ENCODE results near the gene AGBL3.
A peak's percentile ranks its signal among the peaks of the same experiment; 100 is the strongest.
"Not testable (repeated sequence)": the region's sequence is repeated elsewhere in the genome, so short reads cannot be mapped to it uniquely, and the experiment has no call there.

Gene AGBL3

DNA sequence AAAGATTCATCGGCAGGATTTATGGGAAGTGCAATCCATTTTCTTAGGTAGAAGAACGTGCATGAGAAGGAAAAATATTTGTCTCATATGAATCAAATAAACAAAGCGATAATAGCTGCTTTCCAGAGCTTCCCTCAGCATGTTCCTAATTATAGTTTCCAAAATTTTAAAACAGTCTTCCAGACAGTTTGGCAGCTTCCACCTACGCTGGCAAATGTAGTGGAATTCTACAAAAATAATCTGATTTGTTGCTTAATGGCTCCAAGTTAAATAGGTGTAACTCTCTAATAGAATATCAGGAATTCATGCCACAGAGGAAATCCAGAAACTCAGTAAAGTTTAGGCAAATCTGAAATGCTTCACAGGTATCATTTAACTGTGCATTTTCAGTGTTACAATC, 23.3 kb upstream of the AGBL3 start:
- DNase-seq (no peak), ATAC-seq (no peak)

DNA sequence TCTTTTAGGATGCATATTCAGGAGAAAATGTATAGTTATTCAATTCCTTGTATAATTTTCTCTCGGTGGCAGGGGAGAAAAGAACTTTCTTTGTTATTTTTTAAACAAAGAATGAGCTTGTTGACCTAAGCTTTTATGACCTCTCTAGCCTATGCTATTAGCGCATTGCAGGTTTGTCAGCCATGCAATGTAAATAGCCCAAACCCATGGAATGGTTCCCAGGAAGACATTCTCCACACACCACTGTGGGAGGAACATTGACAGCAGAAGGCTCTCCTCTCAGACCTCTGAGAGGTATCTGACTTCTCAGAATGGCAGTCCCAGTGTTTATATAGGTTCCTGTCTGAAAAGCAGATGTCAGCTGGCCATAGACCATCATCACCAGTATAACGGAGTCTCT, 19.6 kb upstream of the AGBL3 start:
- DNase-seq (no peak), ATAC-seq (no peak)

DNA sequence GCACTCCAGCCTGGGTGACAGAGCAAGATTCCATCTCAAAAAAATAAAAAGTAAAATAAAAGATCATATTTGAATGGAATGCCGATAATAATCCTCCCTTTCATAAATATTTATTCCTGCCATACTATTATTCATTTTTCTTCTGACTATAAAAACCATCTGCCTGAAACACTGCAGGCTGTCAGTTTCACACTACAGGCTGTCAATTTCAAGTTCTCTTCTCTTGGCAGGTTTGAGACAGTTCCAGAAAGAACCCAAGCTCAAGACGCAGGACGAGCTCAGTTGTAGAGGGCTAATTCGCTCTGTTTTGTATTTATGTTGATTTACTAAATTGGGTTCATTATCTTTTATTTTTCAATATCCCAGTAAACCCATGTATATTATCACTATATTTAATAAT, 18.2 kb upstream of the AGBL3 start:
- no peak for DNase-seq
- no peak for ATAC-seq

DNA sequence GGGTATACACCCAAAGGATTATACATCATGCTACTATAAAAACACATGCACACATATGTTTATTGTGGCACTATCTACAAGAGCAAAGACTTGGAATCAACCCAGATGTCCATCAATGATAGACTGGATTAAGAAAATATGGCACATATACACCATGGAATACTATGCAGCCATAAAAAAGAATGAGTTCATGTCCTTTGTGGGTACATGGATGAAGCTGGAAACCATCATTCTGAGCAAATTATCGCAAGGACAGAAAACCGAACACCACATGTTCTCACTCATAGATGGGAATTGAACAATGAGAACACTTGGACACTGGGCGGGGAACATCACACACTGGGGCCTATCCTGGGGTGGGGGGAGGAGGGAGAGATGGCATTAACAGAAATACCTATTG, 4.7 kb upstream of the AGBL3 start:
- DNase-seq: not testable (repeated sequence)

DNA sequence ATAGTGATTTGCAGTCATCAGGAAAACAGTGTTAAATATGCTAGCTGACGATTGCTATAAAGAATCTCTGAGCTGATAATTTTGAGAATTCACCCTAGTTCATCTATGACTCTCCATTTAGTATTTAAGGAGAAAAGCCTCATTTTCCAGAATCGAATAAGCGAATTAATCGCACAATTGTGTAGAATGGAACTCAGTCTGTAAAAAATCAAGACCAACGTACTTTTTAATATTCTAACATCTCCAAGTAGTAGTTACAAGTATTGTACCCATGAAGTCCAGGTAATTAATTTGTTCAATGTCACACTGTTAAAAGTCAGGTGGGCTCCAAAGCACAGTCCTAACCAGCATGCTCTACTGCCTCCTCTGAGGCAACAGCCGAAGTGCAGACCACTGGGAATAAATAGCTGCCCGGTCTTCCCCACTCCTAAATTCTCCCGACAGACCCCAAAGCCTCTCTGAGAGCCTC, 380 bp upstream of the AGBL3 start:
- ATAC-seq: peak; percentile 52

More for the DNA sequence above, 4.7 kb upstream of the AGBL3 start:
- not testable (repeated sequence) for ATAC-seq

DNA sequence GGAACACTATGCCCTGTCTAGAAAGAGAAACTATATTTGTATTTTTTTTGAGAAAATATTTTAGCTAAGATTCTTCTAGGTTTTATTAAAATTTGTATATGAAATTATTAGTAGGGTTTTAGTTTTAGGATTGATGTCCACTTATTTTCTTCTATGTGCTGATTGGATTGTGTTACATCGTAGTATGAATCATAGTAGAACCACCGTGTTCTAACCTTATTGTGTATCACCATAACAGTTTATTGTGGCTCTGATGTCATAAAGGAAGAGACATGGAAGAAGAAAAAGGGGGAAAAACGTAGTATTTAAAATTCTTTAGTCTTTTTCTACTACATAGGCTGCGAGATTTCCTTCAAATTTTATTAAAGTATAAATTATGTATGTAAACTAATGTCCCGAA, 1.9 kb downstream of the AGBL3 start:
- no peak for DNase-seq
- no peak for ATAC-seq

More for the DNA sequence above, 380 bp upstream of the AGBL3 start:
- no peak for DNase-seq

DNA sequence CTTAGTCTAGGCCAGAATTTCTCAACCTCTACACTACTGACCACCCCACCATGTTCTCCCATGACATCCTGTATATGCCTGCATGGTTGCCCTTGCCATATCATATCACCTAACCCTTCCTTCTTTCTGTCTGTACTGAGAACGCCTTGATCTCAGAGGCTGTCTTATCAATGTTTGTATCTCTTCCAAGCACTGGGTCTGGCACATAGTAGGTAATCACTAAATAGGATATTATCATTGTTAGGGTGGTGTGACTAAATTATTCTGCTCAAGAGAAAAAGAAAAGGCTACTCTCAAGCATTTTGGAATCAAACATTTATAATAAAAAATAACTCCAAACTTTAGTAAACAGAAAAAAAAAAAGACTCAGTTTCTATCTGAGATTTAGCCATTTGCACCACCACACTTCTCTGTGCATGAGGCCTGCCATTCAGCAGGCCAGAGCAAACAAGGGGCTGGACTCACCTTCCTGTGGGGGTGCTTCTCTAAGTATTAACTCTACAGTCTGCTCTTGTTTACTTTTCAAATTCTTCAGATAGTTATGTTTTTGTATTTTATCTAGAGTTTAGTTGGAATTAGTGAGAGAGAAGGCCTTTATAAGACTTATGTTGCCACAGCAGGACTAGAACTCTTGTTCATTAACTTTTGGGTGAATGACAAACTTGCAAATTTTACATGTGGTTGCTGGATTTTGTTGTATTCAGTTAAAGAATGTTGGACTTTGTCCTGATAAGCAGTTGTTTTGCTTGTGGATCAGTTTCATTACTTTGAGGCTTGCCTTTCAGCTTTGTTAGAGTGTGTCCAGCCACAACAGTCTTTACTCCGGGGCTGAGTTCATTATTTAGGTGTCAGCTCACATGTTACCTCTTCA, 5.4 kb downstream of the AGBL3 start:
- DNase-seq: no peak
- ATAC-seq: no peak

DNA sequence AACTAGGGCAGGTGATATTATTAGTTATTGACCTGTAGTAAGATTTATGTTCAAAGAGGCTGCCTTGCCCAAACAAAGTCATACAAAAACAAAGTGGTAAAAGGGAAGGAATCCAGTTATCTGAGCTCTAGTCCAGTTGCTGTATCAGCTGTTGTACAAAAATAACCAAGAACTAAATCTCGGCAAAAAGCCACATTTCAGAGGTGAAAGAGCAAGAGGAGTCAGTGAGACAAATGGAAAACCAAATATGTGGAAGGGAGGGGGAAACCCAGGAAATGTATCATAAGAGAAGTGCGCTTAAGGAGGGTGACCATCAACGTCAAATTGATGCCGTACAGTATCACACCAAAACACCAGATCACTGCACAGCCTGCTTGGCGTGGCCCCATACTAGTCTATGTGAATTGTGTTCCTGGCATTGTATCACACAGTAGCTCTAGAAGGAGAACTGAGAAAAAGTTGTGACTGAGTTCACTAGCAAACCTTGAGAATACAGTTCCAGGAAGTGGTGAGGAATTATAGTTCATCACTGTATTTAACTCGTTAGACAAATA, 6.4 kb downstream of the AGBL3 start:
- peak; percentile 40 for DNase-seq
- peak; percentile 92 for ATAC-seq

DNA sequence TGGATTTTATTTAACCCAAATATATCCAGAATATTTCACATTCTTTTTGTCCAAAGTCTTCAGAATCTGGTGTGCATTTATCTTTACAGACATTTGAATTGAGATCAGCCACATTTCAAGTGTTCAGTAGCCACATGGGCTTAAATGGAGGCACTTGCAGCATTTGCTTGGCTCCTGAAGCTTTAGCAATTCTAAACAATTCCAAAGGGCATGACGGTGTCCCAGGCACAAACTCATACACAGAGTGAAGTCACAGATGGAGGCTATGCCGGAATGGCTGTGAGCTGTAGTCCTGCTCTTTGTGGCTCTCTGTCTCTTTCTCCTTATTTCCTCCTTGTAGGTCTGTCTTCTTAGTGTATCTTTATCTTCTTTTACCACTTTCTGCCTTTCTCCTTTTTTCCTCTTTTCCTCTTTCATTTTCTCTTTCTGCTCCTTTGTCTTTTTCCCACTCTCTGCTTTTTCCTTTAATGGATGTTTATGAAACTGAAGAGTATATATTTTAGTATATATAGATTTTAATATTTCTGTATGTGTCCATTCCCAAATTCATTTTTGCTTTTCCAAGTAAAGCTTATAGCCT, 7.7 kb downstream of the AGBL3 start:
- no peak for DNase-seq
- ATAC-seq: no peak

DNA sequence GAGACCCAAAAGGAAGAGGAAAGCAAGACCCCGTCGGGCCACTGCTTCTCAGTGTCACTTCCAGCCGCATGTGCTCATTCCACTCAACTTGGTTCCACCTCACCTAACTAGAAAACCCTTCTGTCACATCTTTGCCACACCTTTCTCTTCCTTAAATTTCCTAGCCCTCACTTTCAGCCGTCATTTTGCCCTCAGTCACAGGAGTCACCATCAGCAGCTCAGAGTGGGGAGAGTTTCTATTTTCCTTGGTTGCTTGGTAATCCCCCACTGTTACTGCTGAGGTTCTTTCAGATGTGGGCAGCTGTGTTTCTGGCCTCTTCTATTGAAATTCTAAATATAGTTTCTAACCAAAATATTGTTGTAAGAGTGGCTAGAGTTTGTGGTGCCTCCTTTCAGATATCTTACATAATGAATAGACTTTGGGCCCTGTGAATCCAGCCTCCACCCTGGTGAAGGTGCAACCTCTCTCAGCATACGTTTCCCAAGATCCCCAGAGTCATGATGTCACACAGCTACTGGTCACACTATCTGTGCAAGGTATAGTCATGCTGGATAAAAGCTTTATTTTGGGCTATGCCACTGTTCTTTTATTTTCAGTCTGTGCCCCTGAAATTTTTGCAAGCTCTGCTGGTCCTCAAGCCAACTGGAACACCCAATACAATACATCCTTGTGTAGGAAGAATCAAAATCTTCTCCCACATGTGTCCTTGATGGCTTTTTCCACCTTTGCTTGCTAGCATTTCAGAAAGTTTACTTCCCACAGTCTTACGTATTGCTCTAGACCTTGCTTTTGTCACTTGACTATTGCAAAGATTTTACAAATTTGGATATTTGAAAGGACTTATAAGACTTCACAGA, 9.2 kb downstream of the AGBL3 start:
- peak; percentile 57 for ATAC-seq
- DNase-seq: peak; percentile 14

DNA sequence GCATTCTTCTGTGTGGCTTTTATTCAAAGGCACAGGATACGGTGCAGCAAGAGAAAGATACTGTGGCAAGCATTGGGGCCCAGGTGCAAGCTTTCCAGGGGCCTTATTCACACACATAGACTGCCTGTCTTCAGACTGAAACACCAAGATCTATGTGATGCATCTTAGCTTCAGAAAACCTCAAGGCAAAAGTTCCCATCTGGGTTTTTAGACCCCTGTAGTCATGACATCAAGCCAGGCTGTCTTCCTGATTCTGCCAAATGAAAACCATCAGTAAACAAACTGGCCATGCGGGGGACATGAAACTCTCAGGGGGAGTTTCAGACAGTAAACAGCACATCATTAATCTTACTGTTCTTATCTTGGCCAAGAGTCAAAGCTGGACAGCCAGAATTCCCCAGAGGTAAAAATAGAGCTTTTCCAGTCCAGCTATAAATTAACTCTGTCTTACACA, 9.8 kb downstream of the AGBL3 start:
- ATAC-seq (peak; percentile 41), DNase-seq (no peak)

DNA sequence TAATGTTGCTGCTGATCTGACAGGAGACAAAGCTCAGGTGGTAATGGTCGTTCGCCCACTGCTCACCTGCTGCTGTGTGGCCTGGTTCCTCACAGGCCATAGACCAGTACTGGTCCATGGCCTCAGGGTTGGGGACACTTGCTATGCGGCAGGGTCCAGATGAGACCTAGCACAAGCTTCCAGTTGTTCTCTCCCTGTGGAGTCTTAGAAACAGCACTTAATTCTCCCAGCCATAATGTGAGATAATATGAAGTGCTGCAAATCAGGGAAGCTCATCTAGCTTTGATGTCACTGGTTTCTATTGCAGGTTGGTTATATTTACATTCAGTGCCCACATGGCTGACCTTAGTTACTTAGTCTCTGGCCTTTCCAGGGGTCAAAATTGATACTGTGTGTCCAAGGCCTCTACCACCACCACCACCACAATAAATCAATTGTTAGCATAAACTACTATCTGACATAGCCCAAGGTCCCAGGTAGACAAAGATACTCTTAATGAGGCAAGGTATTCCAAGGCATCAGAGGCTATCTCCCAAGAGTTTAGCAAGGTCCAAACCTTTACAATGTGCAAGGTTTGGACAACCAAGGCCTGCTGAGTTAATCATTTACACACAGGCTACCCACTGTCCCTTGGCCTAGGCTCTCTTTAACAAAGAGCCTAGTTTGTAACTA, 11.0 kb downstream of the AGBL3 start:
- no peak for ATAC-seq
- DNase-seq: no peak

DNA sequence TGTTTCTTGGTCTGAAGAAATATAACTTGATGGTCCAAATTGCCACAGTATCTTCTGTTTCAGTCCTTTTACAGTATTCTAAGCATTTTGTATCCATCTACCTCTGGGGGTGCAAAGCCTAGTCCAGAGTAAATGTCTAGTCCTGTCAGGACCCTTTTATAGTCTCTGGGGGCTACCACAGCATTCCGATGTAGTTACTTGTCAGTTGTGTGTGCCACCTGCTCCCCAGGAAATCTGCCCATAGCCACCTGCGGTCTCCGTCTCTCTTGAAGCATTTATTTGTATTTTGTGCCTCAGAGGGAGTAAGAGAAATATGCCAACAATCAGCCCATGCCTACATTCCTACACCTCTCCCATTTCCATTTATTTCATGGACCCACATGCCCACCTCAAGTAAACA, 12.8 kb downstream of the AGBL3 start:
- no peak for ATAC-seq
- DNase-seq: no peak

DNA sequence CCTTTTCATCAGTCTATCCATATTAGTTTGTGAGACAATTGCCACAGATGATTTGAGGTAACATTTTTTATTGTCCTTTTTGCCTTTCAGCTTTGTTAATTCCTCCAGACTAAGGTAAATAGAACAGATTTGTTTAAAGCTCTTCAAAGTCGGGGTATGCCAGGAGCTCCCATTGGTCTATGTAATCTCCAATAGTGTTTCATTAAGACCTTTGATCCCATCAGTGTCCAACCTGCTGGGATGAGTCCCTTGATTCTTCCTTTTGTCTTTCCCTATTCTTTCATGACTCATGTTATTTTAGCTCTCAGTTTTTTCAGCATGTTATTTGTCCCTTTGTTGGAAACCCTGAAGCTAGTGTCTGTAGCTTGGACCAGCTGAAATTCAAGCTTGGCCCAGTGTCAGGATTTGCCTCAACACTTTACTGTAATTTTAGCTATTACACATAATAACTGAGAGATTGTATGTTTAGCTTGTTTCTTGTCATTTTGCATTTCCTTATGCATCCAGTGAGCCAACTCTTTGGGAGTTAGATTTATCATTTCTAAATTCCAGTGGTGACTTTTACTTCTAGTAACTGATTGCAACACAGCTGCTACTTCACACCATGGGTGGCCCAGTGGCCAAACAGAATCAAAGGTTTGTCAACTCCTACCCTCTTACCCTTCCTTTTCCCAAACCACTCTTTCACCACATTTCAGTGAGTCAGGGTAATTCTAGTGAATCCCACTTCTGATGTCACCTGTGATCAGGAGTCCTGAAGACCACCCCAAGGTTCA, 15.3 kb downstream of the AGBL3 start:
- DNase-seq (no peak), ATAC-seq (no peak)

DNA sequence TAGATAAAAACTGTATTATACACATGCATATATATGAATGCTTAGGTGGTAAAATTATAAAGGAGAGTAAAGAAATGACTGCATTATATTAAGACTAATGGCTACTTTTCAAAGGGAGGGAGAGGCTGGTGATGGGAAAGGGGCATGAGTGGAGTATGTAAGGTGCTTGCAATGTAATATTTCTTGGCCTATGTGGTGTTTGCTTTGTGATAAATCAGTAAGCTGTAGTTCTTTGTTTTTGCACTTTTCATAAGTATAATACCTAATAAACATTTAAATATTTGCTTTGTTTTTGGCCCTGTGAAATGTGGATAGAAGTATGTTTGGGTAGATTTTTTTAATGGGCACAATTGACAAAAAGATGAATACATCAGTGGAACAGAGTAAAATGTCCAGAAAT, 25.9 kb downstream of the AGBL3 start:
- no peak for DNase-seq

DNA sequence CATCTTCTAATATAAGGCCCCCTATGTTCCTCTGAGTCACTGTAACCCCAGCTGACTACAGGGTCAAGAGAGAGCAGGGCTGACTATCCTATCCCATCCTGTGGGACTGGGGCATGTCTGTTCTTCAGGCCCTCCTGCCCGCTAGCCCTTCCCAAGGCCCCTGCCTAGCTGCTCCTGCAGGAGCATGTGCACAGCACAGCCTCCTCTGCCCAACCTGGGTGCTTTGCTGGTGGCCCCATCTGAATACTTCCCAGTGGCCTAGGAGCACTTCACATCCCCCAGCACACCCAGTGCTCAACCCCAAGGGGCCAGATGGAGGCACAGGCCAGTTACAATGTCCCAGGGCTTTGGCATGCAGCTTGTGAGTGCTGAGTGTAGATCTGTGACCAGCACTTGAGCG, 37.3 kb downstream of the AGBL3 start:
- no peak for DNase-seq
- ATAC-seq: no peak

More for the DNA sequence above, 25.9 kb downstream of the AGBL3 start:
- no peak for ATAC-seq

DNA sequence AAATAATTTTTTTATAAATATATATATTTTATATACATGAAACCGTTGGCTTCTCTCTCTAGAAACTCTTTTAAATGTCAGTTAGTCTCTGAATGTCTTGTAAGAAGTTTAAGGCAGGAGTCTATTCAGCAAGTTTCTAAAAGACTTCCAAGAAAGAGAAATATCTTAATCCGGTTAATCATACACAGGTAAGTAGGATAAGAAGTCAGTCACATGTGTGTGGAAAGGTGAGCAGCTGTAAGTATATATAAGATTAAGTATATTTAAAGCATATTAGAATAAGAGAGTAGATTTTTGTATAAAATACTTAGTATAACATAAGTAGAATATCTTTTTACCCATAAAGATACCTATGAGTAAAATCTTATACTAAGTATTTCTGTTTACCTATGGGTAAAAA, 48.9 kb downstream of the AGBL3 start:
- no peak for ATAC-seq
- DNase-seq: no peak

DNA sequence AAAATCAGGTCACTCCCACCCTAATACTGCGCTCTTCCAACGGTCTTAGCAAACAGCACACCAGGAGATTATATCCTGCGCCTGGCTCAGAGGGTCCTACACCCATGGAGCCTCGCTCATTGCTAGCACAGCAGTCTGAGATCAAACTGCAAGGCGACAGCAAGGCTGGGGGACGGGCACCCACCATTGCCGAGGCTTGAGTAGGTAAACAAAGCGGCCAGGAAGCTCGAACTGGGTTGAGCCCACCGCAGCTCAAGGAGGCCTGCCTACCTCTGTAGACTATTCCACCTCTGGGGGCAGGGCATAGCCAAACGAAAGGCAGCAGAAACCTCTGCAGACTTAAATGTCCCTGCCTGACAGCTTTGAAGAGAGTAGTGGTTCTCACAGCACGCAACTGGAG, 80.7 kb downstream of the AGBL3 start:
- not testable (repeated sequence) for ATAC-seq

DNA sequence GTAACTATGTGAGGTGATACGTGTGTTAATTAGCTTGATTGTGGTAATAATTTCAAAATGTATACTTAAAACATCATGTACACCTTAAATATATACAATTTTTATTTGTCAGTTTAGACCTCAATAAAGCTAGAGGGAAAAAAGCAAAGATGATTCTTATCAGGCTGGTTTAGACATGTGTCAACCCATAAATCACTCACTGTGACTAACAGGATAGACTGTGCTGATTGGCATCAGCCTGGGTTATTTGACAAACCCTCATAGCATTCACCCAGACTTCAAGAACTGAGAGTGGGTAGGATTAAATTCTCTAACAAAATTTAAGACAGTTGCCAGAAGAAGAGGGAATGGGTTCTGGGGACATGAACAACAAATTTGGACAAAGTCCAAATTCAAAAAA, 87.8 kb downstream of the AGBL3 start:
- DNase-seq: no peak
- no peak for ATAC-seq

More for the DNA sequence above, 80.7 kb downstream of the AGBL3 start:
- DNase-seq: not testable (repeated sequence)

DNA sequence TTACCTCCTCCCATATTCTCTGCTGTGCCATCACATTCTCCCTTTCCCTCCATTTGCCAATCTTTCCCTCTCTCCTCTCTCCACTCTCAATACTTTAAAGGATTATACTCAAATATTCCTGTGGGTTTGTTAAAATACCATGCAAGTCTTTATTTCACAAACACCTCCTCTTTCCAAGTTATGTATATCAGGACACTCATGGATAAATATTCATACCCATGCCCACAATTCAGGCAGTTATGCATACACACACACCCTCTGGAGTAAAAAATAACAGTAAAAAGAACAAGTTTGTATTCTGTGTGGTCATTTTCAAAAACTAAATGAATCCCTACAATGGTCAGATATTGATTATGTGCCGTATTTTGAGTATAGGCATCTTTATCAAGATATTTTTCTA, 88.2 kb downstream of the AGBL3 start:
- DNase-seq (no peak), ATAC-seq (no peak)

DNA sequence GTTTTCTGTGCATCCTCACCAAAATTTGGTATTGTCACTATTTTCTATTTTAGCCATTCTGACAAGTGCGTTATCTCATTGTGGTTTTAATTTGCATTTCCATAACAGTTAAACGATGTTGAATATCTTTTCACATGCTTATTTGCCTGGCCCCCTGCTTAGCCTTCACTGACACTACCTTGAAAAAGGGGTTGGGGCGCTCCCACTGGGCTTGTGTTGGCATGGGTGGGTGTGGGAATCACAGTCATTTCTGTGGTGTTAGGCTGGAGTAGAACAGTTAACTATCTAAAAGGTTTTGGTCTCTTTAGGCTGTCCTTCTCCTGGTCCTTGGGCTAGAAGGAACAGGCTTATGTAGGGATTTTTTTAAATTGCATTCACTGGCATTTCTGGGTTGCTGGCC, 89.4 kb downstream of the AGBL3 start:
- ATAC-seq (no peak), DNase-seq (no peak)
